Subcutaneous abdominal adipose tissue (tissue), 5 donors: ENCODE data around the gene LRPAP1.

ENCODE experiments used
- H3K27ac ChIP-seq: one replicate; pipeline ENCODE4 v1.7.0; 2013; ENCODE audit warnings: low read depth, mild to moderate bottlenecking, inconsistent platforms, low read length, moderate library complexity
- H3K27me3 ChIP-seq, 5 donors: one replicate each; pipeline ENCODE4 v1.7.0; 2013; ENCODE audit warnings: low read length in 5 of 5, inconsistent platforms in 1 of 5; ENCODE audit not compliant: control insufficient read depth in 5 of 5, insufficient read depth in 4 of 5
- H3K36me3 ChIP-seq, 5 donors: one replicate each; pipeline ENCODE4 v1.7.0; 2013; ENCODE audit warnings: low read length in 5 of 5; ENCODE audit not compliant: control insufficient read depth in 5 of 5, insufficient read depth in 5 of 5
- H3K4me1 ChIP-seq, 5 donors: one replicate each; pipeline ENCODE4 v1.7.0; 2013; ENCODE audit warnings: low read length in 5 of 5, mild to moderate bottlenecking in 3 of 5, moderate library complexity in 1 of 5; ENCODE audit not compliant: control insufficient read depth in 5 of 5, insufficient read depth in 5 of 5
- H3K4me3 ChIP-seq, 5 donors: one replicate each; pipeline ENCODE4 v1.7.0; 2013; ENCODE audit warnings: low read length in 5 of 5, low read depth in 1 of 5
- H3K9ac ChIP-seq, 5 donors: one replicate each; pipeline ENCODE4 v1.7.0; 2013; ENCODE audit warnings: low read length in 5 of 5, mild to moderate bottlenecking in 4 of 5, moderate library complexity in 3 of 5
- H3K9me3 ChIP-seq, 5 donors: one replicate each; pipeline ENCODE4 v1.7.0; 2013; ENCODE audit warnings: low read length in 5 of 5; ENCODE audit not compliant: control insufficient read depth in 5 of 5
- donor health status: healthy.
- donor health status: healthy.
- donor health status: healthy.
- donor health status: healthy.
- donor health status: healthy.

Gene LRPAP1

GRCh38 chr4:3495204-3495975, 36.8 kb downstream of the LRPAP1 start:
- H3K27ac ChIP-seq, result no peak overlapping the region
- peaks cover 57 to 65% (median 62%) of the 10 kb centered on the region in 5 donors for H3K27me3 ChIP-seq
- peaks cover 0 to 2% (median 0%) of the 10 kb centered on the region in 5 donors for H3K4me1 ChIP-seq
- H3K4me3 ChIP-seq, result no peak overlapping the region
- H3K9ac ChIP-seq, result no peak overlapping the region
- no peaks in the 10 kb centered on the region for H3K9me3 ChIP-seq
- no peaks in the 10 kb centered on the region for H3K36me3 ChIP-seq

DNA sequence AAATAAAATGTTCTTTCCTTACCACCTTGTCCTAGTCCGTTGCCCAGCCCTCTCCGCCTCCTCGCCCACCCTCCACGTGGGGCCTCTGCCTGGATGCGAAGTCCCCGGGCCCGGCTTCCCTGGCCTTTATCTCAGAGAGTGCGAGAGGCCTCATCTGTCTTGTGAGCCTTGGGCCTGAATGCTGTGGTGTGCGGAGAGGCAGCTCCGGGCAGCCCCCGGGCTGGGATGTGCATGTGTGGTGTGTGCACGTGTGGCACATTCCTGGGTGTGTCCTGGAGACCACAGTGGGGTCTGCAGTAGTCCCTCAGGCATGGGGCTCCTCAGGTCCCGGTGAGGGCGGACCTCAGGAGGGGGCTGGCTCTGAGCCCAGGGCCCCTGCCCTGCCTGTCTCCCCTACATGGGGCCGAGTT, 37.8 kb downstream of the LRPAP1 start:
- Histone ChIP-seq H3K27ac (no peak overlapping the region), H3K9me3 (no peaks in the 10 kb centered on the region), H3K27me3 (peaks cover 58 to 71% (median 62%) of the 10 kb centered on the region in 5 donors), H3K4me1 (no peaks in the 10 kb centered on the region), H3K36me3 (no peaks in the 10 kb centered on the region), H3K9ac (no peak overlapping the region), H3K4me3 (no peak overlapping the region)

DNA sequence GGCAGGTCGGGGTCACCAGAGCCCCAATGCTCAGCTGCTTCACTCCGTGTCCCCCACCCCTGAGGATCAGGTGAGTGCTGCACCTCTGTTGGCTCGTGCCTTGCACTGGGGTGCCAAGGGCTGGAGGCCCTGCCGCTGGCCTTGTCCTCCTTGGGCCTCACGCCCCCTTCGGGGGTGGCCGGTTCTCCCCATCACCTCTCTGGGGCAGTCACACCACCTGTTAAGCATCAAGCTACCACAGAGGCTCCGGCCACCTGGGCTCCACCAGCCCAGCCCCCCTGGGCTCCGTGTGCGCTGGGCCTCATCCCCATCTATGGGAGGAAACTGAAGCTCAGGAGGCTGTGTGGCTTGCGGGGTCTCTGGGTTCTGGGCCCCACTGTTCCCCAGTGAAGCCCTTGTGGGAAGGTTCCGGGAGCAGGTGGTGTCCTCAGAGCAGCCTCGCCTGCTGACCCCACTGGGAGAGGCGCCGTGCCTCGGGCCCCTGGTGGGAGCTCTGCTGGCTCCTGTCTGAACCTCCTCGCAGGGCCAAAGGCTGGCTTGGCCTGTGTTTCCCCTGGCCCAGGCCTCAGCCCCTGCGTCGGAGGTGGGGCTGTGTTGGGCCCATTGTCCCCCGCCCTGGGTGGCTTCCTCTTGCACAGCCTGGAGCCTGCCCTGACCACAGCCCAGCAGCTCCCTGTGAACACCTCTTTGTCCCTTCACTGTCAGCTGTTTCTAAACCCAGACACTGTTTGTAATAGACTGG, 38.3 kb downstream of the LRPAP1 start:
- H3K9me3 ChIP-seq, result no peaks in the 10 kb centered on the region
- no peak overlapping the region for H3K9ac ChIP-seq
- no peak overlapping the region for H3K27ac ChIP-seq
- H3K4me3 ChIP-seq, result no peak overlapping the region
- H3K36me3 ChIP-seq, result no peaks in the 10 kb centered on the region
- H3K27me3 ChIP-seq, result peaks cover 62 to 73% (median 64%) of the 10 kb centered on the region in 5 donors
- H3K4me1 ChIP-seq, result no peaks in the 10 kb centered on the region

DNA sequence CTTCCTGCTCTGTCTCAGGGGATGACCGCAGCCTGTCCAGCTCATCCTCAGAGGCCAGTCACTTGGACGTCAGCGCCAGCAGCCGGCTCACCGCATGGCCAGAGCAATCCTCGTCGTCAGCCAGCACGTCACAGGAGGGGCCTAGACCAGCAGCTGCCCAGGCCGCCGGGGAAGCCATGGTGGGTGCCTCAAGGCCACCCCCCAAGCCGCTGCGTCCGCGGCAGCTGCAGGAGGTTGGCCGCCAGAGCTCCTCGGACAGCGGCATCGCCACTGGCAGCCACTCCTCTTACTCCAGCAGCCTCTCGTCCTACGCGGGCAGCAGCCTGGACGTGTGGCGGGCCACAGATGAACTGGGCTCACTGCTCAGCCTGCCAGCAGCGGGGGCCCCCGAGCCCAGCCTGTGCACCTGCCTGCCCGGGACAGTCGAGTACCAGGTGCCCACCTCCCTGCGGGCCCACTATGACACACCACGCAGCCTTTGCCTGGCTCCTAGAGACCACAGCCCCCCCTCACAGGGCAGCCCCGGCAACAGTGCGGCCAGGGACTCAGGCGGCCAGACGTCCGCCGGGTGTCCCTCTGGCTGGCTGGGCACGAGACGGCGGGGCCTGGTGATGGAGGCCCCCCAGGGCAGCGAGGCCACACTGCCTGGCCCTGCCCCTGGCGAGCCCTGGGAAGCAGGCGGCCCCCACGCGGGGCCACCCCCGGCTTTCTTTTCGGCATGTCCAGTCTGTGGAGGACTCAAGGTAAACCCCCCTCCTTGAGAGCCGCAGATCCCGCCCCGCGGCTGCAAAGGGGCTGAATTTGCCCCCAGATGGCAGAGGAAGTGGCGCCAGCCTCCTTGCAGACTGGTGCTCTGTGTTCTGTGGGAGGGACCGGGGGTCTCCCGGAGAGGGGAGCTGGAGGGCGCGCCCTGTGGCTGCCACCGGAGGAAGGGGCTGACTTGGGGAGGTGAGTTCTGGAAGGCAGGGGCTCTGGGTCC, 39.2 kb downstream of the LRPAP1 start:
- Histone ChIP-seq H3K4me3 (no peak overlapping the region), H3K9ac (no peak overlapping the region), H3K27ac (no peak overlapping the region), H3K9me3 (no peaks in the 10 kb centered on the region), H3K27me3 (peaks cover 62 to 82% (median 65%) of the 10 kb centered on the region in 5 donors), H3K4me1 (no peaks in the 10 kb centered on the region), H3K36me3 (no peaks in the 10 kb centered on the region)

DNA sequence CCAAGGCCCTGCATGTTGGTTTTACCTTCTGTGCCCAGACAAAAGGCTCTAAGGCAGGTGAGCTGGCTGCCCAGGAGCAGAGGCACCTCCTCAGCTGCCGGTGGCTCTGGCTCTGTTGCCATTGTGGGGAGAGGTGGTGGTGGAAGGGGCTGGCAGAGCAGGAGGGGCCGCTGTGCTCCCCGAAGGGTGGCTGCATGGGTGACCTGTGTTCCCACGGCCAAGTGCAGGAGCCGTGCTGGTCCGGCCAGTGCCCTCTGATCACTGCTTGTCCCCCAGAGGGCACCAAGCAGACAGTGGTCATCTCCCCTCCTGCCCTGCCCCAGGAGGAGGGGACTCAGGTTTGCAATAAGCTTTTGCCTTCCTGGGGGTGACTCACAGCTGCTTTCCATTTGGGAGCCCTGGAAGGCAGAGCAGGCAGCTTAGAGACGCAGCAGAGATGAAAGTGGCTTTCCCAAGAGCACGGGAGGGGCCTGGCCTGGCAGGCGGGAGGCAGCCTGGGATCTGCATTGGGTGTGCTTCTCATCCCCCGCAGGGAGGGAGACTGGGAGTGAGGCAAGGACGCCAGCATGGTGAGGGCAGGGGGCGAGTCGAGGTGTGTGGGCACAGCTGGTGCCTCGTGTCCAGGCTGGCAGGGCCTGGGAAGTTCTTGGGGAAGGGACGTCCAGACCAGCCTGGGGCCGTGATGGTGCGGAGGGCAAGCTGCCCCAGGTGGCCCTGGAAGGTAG, 40.4 kb downstream of the LRPAP1 start:
- Histone ChIP-seq H3K27me3 (peaks cover 62 to 85% (median 67%) of the 10 kb centered on the region in 5 donors), H3K4me3 (no peak overlapping the region), H3K27ac (no peak overlapping the region), H3K4me1 (no peaks in the 10 kb centered on the region), H3K9me3 (no peaks in the 10 kb centered on the region), H3K36me3 (no peaks in the 10 kb centered on the region), H3K9ac (no peak overlapping the region)

DNA sequence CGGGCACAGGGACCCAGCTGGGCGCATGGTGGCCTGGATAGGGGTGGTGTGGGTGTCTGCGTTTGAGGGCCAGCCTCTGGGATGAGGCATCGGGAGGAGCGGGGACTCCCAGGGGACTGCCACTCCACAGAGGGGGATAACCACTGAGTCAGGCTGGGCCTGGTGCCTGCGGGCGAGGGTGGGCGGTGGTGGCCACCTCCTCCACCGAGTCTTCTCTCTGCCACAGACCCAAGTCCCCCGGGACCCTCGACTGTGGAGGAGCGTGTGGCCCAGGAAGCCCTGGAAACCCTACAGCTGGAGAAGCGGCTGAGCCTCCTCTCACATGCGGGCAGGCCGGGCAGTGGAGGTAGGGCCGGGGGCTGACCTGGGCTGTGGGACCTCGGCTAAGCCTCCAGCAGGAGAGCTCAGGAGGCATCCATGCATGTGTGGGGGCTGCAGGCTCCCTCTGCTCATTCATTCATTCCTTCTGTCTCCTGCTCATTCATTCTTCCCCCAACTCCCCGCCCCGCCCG, 42.7 kb downstream of the LRPAP1 start:
- no peaks in the 10 kb centered on the region for H3K36me3 ChIP-seq

DNA sequence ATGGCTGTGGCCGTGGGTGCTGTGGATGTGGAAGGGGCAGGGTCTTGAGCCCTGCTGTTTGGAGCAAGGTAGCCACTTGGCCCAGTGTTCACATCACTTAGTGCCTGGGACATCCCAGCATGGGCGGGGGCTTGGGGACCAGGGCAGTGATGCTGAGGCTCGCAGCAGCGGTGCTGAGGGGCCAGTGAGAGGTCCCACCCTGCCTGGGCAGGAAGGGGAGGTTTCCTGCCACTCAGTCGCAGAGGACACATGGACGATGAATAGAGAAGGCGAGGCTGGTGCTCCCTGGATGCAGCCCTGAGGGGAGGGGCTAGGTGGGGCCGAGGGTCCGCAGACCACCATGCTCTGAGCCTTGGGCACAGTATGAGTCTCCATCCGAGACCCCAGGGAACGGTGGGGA, 43.4 kb downstream of the LRPAP1 start:
- Histone ChIP-seq H3K27me3 (peaks cover 47 to 84% (median 61%) of the 10 kb centered on the region in 5 donors), H3K27ac (no peak overlapping the region)

More for the DNA sequence above, 42.7 kb downstream of the LRPAP1 start:
- H3K4me3 ChIP-seq, result no peak overlapping the region
- no peak overlapping the region for H3K9ac ChIP-seq
- no peaks in the 10 kb centered on the region for H3K9me3 ChIP-seq
- peaks cover 0 to 9% (median 3%) of the 10 kb centered on the region in 5 donors for H3K4me1 ChIP-seq
- H3K27ac ChIP-seq, result no peak overlapping the region
- peaks cover 52 to 83% (median 62%) of the 10 kb centered on the region in 5 donors for H3K27me3 ChIP-seq

GRCh38 chr4:3487861-3488260, 44.4 kb downstream of the LRPAP1 start:
- H3K27me3 ChIP-seq, result peaks cover 43 to 82% (median 59%) of the 10 kb centered on the region in 5 donors
- peaks cover 0 to 22% (median 10%) of the 10 kb centered on the region in 5 donors for H3K4me1 ChIP-seq
- H3K27ac ChIP-seq, result no peak overlapping the region
- H3K9me3 ChIP-seq, result no peaks in the 10 kb centered on the region
- H3K36me3 ChIP-seq, result no peaks in the 10 kb centered on the region
- no peak overlapping the region for H3K9ac ChIP-seq
- no peak overlapping the region for H3K4me3 ChIP-seq

More for the DNA sequence above, 43.4 kb downstream of the LRPAP1 start:
- Histone ChIP-seq H3K36me3 (no peaks in the 10 kb centered on the region), H3K4me1 (peaks cover 0 to 16% (median 6%) of the 10 kb centered on the region in 5 donors), H3K9me3 (no peaks in the 10 kb centered on the region), H3K4me3 (no peak overlapping the region), H3K9ac (no peak overlapping the region)
